SIG-M5 treated with dmso at 0.1 percent for 504 hours (cell line): Measurements from ENCODE around the gene MARK3.
A peak's percentile ranks its signal among the peaks of the same experiment; 100 is the strongest.

Source experiments
- DNase-seq: peaks from one replicate; lab custom pipeline; 2025; ENCODE audit not compliant: unreplicated experiment; lab: John Stamatoyannopoulos, UW

MARK3 gene

DNA sequence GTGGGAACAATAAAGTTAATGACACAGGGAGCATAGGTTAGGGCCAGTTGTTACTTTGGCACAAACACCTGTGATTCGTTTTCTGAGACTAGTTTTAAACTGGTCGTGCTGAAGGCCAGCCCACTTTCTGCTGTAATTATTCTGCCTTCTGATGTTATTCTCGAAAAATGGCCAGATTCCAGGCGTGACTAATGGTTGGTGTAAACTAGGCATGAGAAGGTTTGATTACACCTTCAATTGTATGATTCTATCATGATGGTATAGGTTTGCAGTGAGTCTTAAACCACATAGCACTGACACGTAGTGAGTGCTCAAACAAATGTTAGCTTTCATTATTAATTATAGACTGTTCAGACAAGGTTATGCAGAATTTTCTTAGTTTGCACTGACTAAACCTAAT, 98.4 kb downstream of the MARK3 start:
- no peak for DNase-seq

GRCh38 chr14:103485504-103485903, 100.3 kb downstream of the MARK3 start:
- no peak for DNase-seq

GRCh38 chr14:103488071-103488470, 102.9 kb downstream of the MARK3 start:
- no peak for DNase-seq

DNA sequence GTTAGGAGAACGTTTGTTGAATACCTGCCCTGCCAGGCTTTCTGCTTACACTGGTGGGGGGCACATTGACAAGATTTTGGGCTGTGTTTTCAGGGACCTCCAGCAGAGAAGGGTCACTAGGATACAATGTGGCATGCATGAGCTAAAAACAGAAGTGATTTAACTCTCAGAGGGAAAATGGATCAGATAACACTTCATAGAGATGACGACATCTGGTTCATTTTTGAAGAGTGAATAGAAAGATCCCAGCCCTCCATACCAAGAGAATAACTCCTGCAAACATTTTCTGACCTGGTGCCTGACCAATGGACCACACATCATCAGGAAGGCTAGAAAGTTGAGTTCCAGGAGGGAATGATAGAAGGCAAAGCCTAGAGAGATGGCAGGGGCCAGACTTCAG, 103.7 kb downstream of the MARK3 start:
- DNase-seq: no peak

DNA sequence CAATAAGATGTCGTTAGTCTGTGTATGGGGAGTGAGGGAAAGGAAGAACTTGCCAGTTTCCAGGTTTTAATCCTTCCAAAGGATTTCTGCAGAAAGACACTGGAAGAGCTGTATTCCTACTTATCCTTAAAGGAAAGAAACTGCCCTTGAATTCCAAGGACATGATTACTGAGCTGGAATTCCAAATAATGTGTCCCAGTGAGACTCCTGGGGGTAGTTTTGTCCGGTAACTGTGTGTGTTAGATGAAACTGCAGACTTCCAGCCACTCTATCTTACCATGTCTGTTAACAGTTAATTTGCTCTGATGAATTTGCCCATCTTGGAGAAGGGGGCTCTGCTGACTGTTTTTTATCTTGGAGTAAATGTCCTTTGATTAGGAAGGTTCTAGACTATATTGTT, 104.4 kb downstream of the MARK3 start:
- no peak for DNase-seq

DNA sequence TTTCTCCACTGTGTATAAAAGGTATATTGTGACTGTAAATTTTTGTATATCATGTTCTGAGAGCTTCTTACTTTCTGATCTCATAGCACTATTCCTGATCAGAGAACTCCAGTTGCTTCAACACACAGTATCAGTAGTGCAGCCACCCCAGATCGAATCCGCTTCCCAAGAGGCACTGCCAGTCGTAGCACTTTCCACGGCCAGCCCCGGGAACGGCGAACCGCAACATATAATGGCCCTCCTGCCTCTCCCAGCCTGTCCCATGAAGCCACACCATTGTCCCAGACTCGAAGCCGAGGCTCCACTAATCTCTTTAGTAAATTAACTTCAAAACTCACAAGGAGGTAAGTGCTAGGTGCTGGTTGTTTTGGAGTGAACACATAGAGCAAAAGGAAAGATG, 106.5 kb downstream of the MARK3 start:
- no peak for DNase-seq

DNA sequence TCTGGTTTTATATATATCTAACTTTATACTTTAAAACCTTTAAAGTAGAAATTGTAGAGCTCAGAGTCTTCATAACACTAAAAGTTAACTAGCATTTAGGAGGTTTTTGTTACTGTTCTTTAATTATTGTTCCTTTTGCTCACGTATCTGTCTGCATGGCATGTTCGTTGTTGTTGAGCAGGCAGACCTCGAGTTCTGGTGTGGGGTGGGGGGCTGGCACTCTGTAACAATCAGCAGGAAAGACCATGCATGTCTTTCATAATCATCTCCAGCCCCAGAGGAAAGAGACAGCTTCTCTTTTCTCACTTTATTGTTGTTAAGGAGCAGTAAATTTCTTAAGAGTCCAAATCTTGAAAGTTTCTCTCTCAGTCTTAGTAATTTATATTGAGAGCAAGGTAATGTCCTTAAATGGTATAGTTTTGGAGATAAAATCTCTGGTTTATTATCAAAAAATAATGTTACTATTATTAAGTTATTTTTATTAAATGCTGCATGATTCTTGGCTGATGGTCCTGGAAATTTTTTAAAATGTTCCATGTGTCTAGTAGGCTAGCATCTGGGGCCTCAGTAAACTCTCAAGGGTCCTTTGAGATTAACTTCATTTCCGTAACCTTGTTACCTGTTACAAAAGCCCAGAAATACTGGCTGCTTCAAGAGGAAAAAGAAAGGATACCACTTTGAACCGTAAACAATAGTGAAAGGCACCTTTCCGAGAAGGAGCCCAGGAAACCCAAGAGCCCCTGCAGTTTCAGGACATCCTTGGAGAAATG, 107.1 kb downstream of the MARK3 start:
- no peak for DNase-seq

GRCh38 chr14:103495854-103496253, 110.6 kb downstream of the MARK3 start:
- DNase-seq: no peak

DNA sequence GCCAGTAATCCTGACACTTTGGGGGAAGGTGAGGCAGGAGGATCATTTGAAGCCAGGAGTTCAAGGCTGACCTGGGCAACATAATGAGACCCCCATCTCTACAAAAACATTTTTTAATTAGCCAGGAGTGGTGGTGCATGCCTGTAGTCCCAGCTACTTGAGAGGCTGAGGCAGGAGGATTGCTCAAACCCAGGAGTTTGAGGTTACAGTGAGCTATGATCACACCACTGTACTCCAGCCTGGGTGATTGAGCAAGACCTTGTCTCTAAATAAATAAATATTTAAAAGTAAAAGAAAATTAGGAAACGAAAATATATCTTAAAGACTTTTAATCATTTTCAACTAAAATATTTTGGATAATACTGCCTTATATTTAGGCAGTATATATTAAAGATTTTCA, 111.6 kb downstream of the MARK3 start:
- DNase-seq: no peak

GRCh38 chr14:103499709-103500108, 114.5 kb downstream of the MARK3 start:
- DNase-seq: no peak

DNA sequence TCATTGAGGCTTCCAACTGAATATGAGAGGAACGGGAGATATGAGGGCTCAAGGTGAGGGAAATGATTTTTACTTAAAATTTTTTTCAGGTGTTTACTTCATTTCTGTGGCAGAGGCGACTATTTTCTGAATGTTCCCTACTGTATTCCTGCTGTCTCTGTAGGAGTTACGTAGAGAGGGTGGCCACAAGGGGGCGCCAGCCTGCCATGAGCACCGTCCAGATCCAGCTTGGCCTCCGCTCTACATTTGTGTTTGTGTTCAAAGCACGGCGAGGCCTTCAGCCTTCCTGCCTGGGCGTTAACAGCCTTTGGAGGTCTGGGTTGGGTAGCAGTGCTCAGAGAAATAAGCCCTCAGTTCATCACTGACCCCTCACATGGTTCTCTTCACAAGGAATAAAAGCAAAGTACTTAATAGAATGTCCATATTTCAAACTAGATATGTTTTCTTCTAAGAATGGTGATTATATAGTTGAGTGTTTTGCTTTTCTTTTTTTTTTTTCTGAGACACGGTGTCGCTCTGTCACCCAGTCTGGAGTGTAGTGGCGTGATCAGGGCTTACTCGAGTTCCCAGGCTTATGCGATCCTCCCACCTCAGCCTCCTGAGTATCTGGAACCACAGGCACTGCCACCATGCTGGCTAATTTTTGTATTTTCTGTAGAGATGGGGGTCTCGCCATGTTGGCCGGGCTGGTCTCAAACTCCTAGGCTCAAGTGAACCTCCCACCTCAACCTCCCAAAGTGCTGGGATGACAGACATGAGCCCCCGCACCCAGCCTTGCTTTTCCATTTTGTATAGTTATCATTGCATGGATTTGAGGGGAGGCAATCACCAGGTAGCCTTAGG, 115.2 kb downstream of the MARK3 start:
- DNase-seq: peak; percentile 66

DNA sequence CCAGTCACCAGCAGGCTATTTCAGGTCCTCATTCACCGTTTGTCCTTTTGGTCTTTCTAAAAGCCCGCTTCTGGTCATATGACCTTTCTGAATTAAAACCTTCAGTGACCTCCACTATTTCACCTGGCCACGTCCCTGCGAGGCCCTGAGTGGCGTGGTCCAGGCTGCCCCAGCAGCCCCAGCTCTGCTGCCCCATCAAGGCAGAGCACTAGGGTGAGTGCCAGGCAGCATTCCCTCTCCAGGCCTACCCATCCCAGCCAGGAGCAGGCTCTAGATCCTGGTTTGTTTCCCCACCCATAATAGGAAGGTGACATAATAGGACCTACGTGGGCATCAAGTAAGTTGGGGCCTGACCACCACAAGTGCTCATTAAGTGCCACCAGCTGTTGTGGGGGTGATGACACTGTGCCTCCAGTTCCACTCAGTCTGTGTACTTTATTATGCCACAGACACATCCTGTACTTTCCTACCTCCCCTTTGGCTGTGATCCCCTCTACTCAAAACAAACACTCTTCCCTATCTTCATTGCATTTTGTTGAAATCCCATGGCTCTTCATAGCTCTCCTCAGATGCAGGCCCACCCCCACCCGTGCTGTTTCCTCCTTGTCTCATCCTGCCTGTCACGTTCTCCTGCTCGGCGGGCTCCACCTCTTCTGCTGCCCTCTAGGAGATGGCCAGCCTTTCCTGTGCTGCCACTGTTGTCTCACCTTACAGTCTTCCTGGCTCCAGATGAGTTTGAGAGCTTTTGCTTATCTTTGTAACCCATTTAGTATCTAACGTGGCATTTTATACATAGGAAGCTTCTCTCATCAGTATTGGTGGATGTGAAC, 116.0 kb downstream of the MARK3 start:
- DNase-seq: no peak

DNA sequence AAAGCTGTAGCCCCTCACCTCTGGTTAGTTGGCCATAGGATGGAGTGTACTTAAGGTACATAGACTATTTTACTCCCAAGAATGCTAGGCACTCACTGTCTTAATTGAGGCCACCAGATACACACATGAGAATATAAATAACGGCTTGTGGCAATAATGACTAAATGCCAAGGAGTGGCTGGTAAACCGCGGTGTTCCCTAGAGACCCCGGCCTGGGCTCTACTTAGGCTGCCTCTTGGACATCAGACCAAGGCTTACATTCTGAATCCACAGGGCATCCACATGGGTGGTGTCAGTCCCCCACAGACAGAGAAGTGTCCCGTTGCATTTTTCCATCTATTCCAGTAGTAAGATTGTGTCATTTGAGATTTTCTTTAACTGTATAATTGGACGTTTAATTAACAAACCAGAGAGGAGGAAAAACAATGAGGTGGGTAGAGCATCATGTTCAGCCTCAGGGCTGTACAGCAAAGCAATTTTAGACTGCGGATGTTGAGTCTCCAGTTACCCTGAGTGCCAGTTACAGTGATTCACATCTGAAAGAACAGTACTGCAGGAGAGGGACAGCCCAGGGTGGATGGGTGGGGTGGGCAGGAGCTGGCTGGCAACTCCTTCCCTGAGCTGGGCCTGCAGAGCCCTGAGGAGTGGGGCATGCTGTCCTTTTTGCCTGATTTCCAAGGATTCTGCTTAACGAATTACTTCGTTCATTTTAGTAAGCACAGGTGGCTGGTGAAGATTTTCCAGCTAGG, 116.9 kb downstream of the MARK3 start:
- no peak for DNase-seq

- no peak for DNase-seq
Observed at GRCh38 chr14:103502877-103503276, 117.7 kb downstream of the MARK3 start.

GRCh38 chr14:103503296-103503695, 118.1 kb downstream of the MARK3 start:
- DNase-seq: no peak

DNA sequence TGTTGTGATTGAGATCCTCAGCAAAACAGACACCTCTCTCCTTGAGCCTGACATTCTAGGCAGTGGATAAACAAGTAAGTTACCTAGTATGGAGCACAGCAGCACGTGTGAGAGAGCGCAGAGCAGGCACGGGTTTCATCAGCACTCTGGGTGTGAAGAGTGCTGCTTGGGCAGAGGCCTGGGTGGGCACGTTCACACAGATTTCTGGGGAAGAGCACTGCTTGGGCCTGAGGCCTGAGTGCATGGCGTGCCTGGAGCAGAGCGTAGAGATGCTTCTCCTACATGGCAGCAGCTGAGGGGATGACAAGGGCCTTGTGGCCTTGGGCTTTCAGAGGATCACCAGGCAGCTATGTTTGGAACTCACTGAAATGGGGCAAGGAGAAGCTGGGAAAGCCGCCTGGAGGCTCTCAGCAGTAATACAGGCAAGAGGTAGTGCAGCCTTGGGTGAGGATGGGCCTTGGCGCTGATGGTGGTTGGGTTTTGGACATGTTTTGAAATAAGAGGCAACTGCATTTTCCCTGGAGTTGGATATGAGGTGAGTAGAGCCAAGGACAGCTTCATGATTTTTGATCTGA, 119.9 kb downstream of the MARK3 start:
- no peak for DNase-seq

DNA sequence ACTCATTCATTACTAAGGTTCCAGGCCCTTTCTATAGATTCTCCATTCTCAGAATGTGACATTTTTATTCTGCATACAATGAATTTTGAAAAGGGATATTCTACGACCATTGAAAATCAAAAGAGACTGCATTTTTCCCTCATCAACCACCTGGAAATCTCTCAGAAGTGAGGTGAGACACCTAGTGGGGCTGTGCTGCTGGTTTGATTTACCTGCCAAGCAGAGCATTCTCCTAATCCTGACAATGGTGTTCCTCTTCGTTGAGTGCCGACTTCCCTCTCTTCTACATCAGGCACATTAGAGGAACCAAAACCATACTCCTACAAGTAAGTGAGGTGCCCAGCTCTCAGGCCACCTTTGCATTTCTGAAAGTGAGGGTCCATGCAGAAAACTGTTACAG, 122.5 kb downstream of the MARK3 start:
- DNase-seq: no peak

DNA sequence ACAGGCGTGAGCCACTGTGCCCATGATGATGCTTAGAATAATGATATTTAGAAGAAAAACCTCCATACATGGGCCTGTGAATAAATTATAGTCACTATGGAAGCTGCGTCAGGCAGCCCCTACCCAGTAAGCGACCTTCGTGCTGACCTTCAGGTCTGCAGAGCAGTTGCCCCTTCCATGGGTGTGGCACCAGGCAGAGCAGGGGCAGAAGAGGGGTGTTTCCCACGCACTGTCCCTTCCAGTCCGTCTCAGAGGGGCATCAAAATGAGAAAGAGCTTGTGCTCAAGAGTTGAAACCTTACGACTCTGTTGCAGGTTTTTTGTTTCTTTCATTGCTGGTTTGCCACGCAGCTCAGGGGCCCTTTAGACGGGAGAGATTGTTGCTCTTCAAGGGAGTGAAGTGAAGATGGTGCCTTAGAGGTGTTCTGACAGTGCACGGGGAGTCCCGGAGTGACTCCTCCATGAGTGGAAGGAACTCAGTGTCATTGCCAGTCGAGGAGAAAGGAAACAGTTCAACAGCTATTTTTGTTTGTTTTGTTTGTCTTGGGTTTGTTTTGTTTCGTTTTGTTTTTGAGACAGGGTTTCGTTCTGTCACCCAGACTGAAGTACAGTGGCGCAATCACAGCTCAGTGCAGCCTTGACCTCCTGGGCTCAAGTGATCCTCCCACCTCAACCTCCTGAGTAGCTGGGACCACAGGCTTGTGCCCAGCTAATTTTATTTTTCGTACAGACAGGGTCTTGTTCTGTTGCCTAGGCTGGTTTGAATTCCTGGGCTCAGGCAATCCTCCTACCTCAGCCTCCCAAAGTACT, 123.5 kb downstream of the MARK3 start:
- no peak for DNase-seq

- DNase-seq: no peak
Observed at GRCh38 chr14:103509864-103510723, 124.9 kb downstream of the MARK3 start.
